Measurements from ENCODE around the gene ZNF831. TPM values are rescaled to one million over a fixed set of nuclear protein-coding genes. Genes with fewer than 3 reads are reported as not detected.

The ZNF831 gene
- total RNA-seq, 1 experiment from 2014 or later: not detected

DNA sequence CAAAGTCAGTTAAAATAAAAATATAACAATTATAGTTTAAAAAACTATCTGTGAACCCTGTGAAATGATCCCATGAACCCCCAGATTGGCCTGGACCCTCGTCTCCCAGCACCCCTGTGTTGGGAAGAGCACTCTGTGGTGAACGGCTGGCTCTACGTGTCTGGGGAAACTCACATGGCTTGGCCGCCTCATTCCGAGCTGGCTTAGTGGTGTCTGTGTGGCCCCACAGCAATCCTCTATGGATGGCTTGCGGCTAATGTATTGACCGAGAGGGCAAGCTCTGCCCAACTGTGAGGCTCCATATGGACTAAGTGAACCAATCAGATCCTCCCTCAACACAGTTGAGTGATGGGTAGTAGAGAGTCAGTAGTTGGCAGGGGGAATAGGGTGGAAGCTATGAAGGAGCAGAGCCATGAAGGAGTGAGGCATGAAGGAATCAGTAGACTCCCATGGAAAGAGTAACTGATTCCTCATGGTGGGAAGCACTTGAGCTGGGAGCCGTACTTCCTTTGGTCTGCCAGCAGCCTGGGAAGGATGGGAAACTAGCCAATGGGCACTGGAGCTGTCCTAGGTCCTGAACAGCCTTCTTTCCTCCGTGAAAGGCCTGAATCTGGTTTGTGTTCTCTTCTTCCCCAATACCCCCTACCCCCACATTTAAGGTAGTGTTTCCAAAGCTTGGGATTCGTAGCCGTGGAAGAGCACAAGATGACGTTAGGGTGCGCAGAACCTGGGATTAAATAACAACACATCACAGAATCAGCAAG, 21.6 kb upstream of the ZNF831 start:
- DNase-seq (ENCODE audit: low spot score): peak; percentile 42

GRCh38 chr20:59143326-59143725, 20.3 kb upstream of the ZNF831 start:
- DNase-seq (ENCODE audit: low spot score): no peak

- DNase-seq (ENCODE audit: low spot score): no peak
Measured at GRCh38 chr20:59144179-59144830, 19.3 kb upstream of the ZNF831 start.

DNA sequence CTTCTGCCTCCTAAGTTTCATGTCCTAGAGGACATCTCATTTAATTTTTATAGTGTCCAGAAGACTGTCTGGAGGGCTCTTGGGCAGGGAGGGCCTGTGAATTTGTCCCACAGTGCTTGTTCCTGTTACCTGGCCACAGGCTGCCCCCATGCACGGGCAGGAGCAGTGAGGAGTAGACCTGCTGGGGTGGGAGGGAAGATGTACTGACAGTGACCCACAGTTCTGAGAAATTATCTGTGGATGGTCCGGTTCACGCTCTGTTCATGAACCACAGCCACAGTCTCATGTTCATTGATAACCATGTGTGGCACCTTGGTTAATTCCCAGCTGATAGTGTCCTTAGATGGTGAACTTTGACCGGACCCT, 18.8 kb upstream of the ZNF831 start:
- DNase-seq (ENCODE audit: low spot score): no peak

- DNase-seq (ENCODE audit: low spot score): no peak
Measured at GRCh38 chr20:59145247-59145923, 18.2 kb upstream of the ZNF831 start.

GRCh38 chr20:59145924-59146779, 17.5 kb upstream of the ZNF831 start:
- DNase-seq (ENCODE audit: low spot score): no peak

GRCh38 chr20:59146780-59147565, 16.6 kb upstream of the ZNF831 start:
- no peak for DNase-seq (ENCODE audit: low spot score)

DNA sequence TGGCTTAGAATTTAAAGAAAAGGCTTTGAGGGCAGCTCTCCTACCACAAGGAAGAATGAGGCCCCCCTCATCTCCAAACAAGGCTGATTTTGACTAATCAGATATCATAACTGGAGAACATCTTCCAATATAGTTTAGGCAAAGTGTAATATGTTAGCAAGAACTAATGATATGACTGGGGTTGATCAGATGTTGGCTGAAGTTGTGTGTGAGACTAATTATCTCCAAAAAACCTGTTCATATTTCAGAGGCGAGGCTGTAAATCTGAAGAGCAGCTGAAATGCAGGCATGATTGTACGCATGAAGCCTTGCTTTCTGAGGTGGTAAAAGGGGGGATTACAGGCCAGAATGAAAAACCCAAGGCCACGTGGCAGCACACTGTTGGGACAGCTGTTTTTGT, 16.0 kb upstream of the ZNF831 start:
- no peak for DNase-seq (ENCODE audit: low spot score)

GRCh38 chr20:59148701-59149493, 14.7 kb upstream of the ZNF831 start:
- no peak for DNase-seq (ENCODE audit: low spot score)

- no peak for DNase-seq (ENCODE audit: low spot score)
Measured at GRCh38 chr20:59149678-59150504, 13.7 kb upstream of the ZNF831 start.

GRCh38 chr20:59150821-59151251, 12.8 kb upstream of the ZNF831 start:
- no peak for DNase-seq (ENCODE audit: low spot score)

GRCh38 chr20:59151391-59151790, 12.2 kb upstream of the ZNF831 start:
- DNase-seq (ENCODE audit: low spot score): no peak

DNA sequence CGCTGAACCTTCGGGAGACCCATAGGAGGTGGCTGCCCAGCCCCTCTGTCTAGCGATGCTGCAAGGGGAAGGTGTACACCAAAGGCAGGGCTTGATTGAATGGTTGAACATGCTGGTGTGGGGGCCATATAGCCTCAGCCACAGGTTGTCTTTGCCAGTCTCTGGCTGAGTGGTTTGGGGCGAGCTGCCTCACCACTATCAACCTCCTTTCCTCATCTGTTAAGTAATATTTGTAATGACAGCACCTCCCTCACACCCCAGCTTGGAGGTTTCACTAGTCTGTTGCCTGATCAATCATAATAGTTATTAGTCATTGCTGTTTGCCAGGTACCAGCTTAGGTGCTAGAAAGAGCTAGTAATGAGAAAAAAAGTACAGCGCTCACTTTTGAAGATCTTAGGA, 11.8 kb upstream of the ZNF831 start:
- DNase-seq (ENCODE audit: low spot score): no peak

- DNase-seq (ENCODE audit: low spot score): no peak
Measured at GRCh38 chr20:59152559-59153354, 10.9 kb upstream of the ZNF831 start.

DNA sequence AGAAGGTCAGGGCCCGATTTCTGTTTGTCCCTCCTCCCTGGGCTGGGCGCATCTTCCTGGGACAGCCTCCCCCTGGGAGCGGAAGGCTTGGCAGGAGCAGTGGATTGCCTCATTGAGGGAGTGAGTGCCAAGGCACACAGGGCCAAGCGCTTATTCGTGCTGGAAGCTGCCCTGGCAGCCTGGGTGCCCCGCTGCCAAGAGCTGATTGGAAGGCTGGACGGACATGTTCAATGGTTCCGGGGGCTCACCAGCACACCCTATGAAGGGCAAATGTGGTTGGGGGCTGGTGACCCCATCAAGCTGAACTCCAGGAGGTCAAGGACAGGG, 10.3 kb upstream of the ZNF831 start:
- no peak for DNase-seq (ENCODE audit: low spot score)

GRCh38 chr20:59153832-59154231, 9.8 kb upstream of the ZNF831 start:
- DNase-seq (ENCODE audit: low spot score): no peak

DNA sequence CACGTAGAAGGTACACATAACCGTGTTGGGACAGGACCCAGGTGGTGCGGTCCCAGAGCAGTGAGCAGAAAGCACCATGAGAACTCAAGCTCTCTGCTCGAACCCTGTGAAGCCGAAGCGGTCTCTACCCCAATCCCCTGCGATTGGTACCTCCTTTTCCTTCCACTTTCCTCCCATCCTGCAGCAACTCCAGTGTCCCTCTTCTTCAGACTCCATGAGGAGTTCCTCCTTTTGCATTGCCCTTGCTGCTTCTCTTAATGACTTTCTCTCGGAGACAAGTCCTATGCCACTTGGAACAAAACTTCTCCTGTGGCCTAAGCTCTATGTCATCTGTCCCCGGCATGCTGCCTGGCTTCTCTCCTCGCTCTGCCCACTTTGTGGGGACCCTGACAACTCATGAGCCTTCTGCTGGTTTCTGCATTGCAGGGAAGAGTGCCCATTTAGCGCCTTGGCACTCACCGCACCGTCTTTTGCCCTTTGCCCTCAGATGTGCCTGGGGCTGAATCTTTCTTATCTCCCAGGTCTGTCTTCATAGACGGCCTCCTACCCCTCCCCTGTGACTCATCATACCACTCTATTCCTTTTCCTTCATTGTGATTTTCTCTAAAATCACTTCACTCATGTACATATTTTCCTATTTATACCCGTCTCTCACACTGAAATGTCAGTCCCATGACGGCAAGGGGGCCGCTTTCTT, 9.2 kb upstream of the ZNF831 start:
- no peak for DNase-seq (ENCODE audit: low spot score)

- DNase-seq (ENCODE audit: low spot score): no peak
Measured at GRCh38 chr20:59157064-59157463, 6.6 kb upstream of the ZNF831 start.

Measured in HT-29 (cell line).